Measurements from ENCODE around the gene MAEA.
"Not testable (repeated sequence)": the region's sequence is repeated elsewhere in the genome, so short reads cannot be mapped to it uniquely, and the experiment has no call there.

Gene MAEA

GRCh38 chr4:1367230-1367935 lies 77.7 kb downstream of the MAEA start:
- DNase-seq (ENCODE audit: low spot score), result no peak

DNA sequence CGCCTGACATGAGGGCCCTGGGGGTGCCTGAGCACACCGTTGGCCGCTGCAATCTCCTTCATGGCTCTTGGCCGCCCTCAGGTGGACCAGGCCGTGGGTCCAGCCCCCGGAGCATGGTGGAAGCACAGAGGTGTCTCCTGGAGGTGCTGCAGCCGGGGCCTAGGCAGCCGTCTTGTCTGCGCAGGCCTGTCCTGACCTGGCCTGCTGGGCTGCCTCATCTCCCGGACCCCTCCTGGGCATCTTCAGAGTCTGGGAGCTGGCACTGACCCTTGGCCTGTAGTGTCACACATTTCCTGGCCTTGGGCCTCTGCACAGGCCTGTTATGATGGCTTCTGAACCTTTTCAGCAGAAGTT lies 78.2 kb downstream of the MAEA start:
- DNase-seq (ENCODE audit: low spot score), result no peak

- DNase-seq (ENCODE audit: low spot score), result no peak
Measured at GRCh38 chr4:1368421-1369090, 78.9 kb downstream of the MAEA start.

- DNase-seq (ENCODE audit: low spot score), result no peak
Measured at GRCh38 chr4:1369091-1369450, 79.4 kb downstream of the MAEA start.

DNA sequence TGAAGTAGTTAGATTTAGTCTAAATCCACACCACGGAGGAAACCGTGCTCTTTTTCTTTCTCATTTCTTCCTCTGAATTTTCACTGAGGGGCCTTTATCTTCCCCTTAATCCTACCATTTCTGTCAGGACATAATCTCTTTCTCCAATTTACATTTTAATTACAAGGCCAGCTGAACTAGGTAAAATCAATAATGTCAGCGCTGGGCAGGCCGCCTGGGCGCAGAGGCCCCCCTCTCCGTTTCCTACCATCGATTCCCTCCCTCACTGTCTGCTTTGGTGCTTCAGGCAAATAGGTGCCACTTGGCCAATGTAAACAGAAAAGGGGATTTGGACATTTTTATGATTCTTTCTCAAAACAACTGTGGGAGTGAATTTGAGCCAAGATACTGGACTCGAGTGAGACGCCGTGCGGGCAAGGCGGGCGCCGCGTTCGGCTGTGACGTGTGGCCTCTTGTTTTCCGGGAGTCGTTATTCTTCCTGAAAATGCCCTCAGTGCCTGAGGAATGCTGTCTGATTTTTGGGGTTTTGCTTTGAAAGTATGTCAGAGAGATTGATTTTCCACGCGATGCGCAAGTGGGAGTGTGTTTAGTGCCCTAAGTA lies 79.9 kb downstream of the MAEA start:
- DNase-seq (ENCODE audit: low spot score), result no peak

DNA sequence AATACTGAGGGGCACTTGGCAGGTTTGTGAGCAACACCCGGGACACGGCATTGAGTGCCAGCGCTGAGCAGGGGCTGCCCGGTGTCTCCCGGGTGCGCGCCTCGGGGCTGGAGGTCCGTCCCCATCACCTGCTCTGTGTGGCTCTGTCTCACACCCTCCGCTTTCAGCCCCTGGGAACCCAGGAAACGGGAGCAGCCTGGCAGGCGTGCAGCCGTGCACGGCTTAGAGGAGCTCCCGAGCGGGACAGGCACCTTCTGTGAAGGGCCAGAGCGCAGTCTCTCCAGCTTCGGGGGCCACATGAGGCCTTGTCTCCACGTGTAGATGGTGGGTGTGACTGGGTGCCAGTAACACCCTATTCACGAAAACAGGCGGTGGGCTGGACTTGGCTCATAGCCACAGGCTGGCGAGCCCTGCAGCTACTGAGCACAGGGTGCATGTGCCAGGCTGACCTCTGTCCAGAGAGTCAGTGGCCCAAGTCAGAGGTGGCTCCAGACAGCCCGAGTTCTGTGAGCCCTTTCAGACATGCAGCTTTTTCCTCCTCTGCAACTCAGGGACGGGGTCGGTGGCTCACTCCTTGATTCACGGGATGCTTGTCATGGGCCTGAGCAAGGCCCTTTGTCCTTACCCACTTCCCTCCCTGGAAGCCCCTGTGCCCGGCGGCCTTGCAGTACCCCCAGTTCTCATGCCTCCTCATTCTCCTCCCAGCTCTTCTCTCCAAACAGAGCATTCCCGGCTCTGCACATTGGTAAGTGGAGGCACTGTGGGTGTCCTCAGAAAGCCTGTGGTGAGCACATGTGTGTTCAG lies 80.8 kb downstream of the MAEA start:
- DNase-seq (ENCODE audit: low spot score), result no peak

DNA sequence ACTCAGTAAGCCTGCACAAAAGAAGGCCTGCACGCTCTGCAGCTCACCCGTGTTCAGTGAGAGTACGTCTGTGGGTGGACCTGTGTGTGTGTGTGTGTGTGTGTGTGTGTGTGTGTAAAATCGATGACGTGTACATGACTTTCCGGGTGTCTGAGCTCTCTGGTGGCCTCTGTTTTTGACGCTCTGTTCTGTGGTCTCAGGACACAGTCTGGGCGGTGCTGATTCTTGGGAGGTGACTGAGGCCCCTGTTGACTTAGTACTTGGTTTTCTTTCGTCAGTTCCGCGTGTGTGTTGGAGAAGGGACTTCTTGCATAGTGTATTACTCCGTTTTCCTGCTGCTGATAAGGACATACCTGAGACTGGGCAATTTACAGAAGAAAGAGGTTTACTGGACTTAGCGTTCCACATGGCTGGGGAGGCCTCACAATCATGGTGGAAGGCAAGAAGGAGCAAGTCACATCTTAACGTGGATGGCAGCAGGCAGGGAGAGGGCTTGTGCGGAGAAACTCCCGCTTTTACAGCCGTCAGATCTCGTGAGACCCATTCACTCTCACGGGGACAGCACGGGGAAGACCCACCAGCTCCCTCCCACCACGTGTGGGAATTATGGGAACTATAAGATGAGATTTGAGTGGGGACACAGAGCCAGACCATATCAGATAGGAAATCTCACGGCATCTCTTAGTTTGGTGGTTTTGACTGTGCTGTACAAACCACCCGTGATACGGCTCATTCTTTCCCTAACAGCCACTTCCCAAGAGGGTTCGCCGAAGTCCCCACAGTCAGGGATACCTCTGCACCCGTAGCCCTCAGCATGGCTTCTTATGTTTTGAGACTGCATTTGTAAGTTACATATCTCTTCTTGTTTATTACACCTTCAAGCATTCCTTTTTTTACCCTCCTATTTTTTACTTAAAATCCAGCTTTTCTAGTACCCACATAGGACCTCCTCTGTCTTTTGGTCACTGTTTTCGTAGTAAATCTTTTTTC lies 81.8 kb downstream of the MAEA start:
- DNase-seq (ENCODE audit: low spot score), result no peak

- not testable (repeated sequence) for DNase-seq (ENCODE audit: low spot score)
Measured at GRCh38 chr4:1372576-1372975, 82.9 kb downstream of the MAEA start.

DNA sequence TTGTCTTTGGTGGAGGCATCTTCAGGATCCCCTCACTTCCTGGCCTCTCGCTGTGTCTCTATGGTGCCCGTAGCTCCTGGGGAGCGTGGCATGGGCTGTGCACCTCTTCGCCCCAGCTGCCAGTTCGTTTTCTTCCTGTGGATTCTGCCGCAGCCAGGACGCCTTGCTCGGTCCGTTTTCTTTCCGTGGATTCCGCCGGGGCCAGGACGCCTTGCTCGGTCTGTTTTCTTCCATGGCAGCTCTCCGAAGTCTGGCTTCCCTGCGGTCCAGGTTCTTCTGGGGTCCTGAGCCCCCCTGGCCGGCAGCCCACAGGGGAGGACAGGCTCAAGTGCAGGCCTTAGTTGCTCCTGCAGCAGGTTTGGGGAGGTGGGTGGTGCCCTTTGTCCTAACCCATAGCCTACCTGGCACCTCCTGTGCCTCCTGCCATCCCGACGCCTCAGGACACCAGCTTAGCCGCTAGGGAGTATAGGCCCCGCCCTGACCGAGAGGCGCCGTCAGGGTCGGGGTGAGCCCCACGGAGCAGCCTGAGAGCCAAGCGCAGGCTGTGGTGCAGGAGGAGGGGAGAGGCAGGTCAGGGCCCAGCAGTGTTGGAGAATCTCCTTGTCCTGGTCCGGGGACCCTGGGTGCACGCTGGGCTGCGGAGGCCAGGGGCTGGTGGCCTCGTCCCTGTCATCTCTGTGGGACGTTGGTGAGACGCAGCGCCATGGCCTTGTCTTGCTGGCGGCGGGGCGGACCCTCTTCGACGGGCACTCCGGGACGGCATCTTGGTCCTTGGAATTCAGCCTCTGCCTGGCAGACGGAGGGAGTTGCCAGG lies 84.4 kb downstream of the MAEA start:
- no peak for DNase-seq (ENCODE audit: low spot score)

DNA sequence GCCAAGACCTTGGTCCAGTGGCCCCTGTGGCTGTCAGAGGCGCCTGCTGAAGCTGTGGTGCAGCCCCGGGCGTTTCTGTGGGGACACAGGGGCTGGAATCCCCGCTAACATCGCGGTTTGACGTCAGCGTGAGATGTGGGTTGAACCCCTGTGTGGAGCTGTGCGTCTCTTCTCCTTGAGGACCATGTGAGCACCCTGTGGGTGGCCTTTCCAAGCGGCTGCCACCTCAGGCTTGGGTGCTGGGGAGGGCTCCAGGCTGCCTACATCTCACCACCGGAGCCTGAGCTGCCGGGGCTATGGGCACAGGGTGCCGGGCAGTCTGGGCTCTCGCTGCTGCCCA lies 85.0 kb downstream of the MAEA start:
- no peak for DNase-seq (ENCODE audit: low spot score)

- DNase-seq (ENCODE audit: low spot score), result no peak
Measured at GRCh38 chr4:1375051-1375721, 85.5 kb downstream of the MAEA start.

- no peak for DNase-seq (ENCODE audit: low spot score)
Measured at GRCh38 chr4:1375761-1376322, 86.2 kb downstream of the MAEA start.

DNA sequence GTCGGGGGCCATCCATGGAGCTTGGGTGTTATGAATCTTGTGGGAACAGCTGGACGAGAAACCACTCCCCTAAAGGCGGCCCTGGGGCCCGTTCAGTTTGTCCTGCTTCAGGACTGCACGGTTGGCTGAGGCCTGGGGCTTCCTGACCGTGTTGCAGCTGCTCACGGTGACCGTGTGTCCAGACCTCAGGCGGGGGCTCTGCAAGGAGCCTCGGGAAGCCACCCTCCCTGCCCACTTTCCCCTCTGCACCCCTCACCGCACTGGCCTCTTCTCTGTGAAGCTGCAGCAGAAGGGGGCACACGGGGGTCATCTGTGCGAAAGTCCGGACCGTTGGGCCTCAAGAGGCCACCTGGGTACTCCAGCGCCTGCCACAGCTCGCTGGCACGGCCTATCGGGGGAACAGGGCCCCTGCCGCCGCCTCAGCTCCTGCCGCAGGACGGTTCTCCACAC lies 86.7 kb downstream of the MAEA start:
- no peak for DNase-seq (ENCODE audit: low spot score)

DNA sequence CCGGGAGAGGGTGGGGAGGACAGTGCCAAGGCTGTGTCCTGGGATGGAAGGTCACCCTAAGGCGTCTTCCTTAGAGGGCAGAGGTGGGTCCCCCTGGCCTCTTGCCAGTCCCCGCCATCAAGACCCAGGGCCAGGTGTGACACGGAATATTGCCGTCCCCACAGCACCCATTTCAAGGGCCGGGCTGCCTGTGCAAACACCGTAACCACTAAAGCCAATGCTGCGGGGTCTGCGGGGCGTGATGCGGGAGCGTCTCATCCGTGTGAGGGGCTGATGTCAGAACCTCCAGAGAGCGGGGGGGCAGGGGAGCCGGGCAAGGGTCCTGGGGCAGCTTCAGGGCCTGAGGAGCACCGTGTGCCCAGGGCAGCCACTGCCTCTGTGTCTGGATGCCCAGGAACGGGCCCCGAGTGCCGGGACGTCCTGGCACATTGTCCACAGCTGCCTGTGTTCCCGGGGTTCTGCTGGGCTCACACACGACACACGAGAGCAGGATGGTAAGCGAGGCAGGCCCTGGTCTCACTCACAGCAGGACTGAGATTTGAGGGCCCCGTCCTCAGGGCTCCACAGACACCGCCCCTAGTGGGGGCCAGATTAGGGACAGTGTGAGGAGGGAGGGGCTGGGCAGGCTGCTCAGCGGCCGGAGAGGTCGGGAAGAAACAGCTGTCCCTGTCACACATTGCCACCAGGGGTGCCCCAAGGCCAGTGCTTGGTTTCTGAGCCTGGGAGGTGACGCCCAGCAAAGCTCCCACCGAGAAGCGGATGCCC lies 87.3 kb downstream of the MAEA start:
- DNase-seq (ENCODE audit: low spot score), result no peak

- no peak for DNase-seq (ENCODE audit: low spot score)
Measured at GRCh38 chr4:1377606-1378261, 88.0 kb downstream of the MAEA start.

DNA sequence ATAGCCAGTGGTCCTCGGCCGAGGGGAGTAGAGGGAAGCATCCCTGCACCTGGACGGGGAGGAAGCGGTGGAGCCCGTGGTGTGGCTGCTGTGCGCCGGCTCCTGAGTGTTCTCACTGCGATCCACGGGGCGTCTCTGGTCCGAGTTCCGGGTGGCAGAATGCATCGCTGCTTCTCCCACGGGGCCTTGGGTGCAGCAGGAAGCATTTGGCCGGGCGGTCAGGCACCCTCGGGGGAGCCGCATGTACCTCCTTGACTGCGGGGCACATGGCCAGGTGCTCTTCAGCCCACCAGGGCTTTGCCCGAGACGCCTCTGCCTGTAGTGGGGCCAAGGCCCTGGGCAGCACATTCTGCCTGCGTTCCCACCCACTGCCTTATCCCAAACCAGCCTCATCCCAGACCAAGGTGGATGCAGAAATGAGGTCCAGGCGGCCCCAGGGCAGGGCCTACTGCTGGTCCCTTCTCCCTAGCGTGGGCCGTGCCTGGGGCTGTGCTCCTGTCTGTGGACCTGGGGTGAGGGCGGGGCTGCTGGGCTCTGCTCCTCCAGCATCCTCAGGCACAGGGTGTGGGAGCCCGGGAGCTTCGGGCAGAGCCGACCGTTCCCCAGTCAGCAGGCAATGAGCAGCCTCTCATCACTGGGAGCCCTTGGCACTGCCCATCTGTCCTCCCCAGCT lies 89.0 kb downstream of the MAEA start:
- DNase-seq (ENCODE audit: low spot score), result no peak

- no peak for DNase-seq (ENCODE audit: low spot score)
Measured at GRCh38 chr4:1379351-1379781, 89.7 kb downstream of the MAEA start.

DNA sequence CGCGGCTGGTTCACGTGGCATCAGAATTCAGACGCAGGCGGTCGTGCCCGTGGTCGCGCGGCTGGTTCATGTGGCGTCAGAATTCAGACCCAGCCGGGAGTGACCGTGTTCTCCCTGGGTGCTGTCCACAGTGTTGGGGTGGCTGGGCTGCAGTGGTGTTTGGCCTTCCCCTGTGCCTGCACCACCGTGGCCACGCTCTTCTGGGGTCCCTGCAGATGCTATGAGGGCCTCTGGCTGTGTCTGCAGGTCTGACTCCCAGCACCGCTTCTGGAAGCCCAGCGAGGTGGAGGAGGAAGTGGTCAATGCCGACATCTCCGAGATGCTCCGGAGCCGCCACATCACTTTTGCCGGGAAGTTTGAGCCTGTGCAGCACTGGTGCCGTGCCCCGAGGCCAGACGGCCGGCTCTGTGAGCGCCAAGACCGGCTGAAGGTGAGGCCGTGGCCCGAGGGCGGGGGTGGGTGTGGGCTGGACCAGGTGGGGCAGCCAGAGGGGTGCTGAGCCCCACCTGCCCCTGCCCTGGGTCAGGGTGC lies 90.2 kb downstream of the MAEA start:
- no peak for DNase-seq (ENCODE audit: low spot score)

Data from CD4-positive, alpha-beta T cell treated with Interleukin-15 for 4 hours (primary cell).